Chondrocyte (in vitro differentiated cells): ENCODE results near the gene DNAH2. TPM values are rescaled to one million over a fixed set of nuclear protein-coding genes. Genes with fewer than 3 reads are reported as not detected.
A peak's percentile ranks its signal among the peaks of the same experiment; 100 is the strongest.

Experiments used
- DNase-seq: peaks from one replicate; pipeline ENCODE4 v3.0.0; 2021; ENCODE audit warnings: mixed read lengths, low spot score
- H3K27ac Mint-ChIP-seq: one replicate; pipeline ENCODE4 v1.8.0; 2021; ENCODE audit warnings: mild to moderate bottlenecking, moderate library complexity, mixed read lengths; ENCODE audit not compliant: unreplicated experiment
- H3K27me3 Mint-ChIP-seq: 2 replicates; pipeline ENCODE4 v1.8.0; 2021; ENCODE audit warnings: low read depth, mixed read lengths
- H3K36me3 Mint-ChIP-seq: 2 replicates; pipeline ENCODE4 v1.8.0; 2021; ENCODE audit warnings: low read depth, mixed read lengths
- H3K4me1 Mint-ChIP-seq: 2 replicates; pipeline ENCODE4 v1.8.0; 2021; ENCODE audit warnings: low read depth, mild to moderate bottlenecking, mixed read lengths
- H3K4me3 Mint-ChIP-seq: one replicate; pipeline ENCODE4 v1.8.0; 2021; ENCODE audit warnings: mild to moderate bottlenecking, moderate library complexity, mixed read lengths; ENCODE audit not compliant: unreplicated experiment
- H3K9me3 Mint-ChIP-seq: 2 replicates; pipeline ENCODE4 v1.8.0; 2021; ENCODE audit warnings: low read depth, mixed read lengths
- total RNA-seq: library from RNA; stranded (reverse); gene quantifications from 3 replicates; pipeline ENCODE4 v1.2.1, GENCODE V29; 2021
- TF ChIP-seq, protein P1 (sequence below): fragments of 200-600 bp; sonication (generic); IDR thresholded peaks from 2 replicates; pipeline ENCODE4 v1.5.0; 2021; ENCODE audit warnings: antibody characterized with exemption, mild to moderate bottlenecking, moderate library complexity

The DNAH2 gene
- total RNA-seq, 1 donor from 2014 or later: not detected

DNA sequence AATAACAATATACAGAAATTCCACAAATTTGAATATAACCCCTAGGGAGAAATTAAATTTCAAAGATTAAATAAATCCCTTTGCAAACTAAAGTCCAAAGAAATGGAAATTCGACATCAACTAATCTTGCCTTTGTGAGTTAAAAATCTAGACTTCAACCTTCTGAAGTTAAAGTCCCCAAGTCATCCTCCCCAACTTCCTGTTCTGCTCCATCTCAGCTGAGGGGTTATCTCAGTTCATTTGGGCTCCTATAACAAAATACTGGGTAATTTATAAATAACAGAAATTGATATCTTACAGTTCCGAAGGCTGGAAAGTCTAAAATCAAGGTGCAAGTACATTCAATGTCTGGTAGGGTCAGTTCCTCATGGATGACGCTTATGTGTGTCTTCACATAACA lies 93.7 kb downstream of the DNAH2 start:
- Mint-ChIP-seq H3K27ac (no peak overlapping the region), H3K27me3 (peaks cover 22% of the 10 kb centered on the region), H3K4me1 (no peaks in the 10 kb centered on the region), H3K36me3 (no peaks in the 10 kb centered on the region), H3K4me3 (no peak overlapping the region), H3K9me3 (no peaks in the 10 kb centered on the region)
- TF ChIP-seq, protein P1, sequence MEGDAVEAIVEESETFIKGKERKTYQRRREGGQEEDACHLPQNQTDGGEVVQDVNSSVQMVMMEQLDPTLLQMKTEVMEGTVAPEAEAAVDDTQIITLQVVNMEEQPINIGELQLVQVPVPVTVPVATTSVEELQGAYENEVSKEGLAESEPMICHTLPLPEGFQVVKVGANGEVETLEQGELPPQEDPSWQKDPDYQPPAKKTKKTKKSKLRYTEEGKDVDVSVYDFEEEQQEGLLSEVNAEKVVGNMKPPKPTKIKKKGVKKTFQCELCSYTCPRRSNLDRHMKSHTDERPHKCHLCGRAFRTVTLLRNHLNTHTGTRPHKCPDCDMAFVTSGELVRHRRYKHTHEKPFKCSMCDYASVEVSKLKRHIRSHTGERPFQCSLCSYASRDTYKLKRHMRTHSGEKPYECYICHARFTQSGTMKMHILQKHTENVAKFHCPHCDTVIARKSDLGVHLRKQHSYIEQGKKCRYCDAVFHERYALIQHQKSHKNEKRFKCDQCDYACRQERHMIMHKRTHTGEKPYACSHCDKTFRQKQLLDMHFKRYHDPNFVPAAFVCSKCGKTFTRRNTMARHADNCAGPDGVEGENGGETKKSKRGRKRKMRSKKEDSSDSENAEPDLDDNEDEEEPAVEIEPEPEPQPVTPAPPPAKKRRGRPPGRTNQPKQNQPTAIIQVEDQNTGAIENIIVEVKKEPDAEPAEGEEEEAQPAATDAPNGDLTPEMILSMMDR: no peak
- DNase-seq: no peak

DNA sequence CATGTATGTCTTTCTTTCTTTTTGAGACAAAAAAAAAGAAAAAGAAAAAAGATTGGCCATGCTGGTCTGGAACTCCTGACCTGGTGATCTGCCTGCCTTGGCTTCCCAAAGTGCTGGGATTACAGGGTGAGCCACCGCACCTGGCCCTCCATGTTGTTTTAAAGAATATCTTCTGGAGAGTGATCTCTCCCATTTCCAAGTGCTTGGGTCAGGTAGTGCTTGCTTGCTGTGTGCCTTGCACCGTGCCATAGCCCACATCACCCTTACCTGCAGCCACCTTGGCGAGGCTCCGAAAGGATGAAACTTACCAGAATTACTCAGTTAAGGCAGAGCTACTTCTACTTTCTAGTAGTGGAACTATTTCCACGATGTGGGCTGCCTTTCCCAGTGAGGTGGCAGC lies 97.4 kb downstream of the DNAH2 start:
- TF ChIP-seq, protein P1: no peak
- Mint-ChIP-seq H3K4me3 (no peak overlapping the region), H3K4me1 (no peaks in the 10 kb centered on the region), H3K9me3 (no peaks in the 10 kb centered on the region), H3K36me3 (no peaks in the 10 kb centered on the region), H3K27ac (no peak overlapping the region), H3K27me3 (peaks cover 20% of the 10 kb centered on the region)
- no peak for DNase-seq

DNA sequence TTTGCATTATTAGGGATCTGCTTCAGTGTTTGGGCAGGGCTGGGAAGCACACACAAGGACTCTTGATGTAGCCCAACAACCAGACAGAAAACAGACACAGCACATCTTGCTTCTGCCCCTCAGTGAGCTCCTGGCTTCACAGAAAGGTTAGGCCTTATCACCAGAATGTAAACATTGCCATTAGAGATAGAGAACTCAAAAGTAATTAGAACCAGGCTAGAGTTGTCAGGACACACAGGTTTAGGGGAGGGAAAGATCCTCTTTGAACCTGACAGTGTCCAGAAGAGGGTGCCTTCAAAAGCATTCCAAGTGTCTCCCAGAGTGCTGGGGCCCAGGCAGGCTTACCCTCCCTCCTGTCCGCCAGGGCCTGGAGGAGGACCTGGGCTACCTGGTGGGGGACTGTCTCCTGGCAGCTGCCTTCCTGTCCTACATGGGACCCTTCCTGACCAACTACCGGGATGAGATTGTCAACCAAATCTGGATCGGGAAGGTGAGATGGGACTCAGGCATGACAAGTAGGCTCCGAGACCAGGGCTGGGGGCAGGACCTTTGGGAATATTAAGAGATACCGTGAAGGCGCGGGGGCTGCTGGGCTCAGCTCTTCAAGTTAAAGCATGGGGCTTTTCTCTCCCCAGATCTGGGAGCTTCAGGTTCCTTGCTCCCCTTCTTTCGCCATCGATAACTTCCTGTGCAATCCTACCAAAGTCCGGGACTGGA lies 99.5 kb downstream of the DNAH2 start:
- Mint-ChIP-seq H3K9me3 (no peaks in the 10 kb centered on the region), H3K27me3 (peaks cover 20% of the 10 kb centered on the region), H3K4me1 (no peaks in the 10 kb centered on the region), H3K27ac (no peak overlapping the region), H3K36me3 (no peaks in the 10 kb centered on the region), H3K4me3 (no peak overlapping the region)
- DNase-seq: peak; percentile 22
- TF ChIP-seq, protein P1: no peak

DNA sequence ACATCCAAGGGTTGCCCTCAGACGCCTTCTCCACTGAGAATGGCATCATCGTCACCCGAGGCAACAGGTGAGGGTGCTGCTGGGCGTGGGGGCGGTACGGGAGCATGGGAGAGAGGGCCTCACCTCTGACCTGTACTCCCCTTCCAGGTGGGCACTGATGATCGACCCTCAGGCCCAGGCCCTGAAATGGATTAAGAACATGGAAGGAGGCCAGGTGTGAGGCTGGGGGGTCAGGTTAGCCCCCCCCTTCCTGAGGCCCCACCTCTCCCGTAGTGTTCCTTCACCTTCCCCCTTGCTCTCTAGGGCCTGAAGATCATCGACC lies 100.1 kb downstream of the DNAH2 start:
- Mint-ChIP-seq H3K4me1 (no peaks in the 10 kb centered on the region), H3K27me3 (peaks cover 20% of the 10 kb centered on the region), H3K36me3 (no peaks in the 10 kb centered on the region), H3K9me3 (no peaks in the 10 kb centered on the region), H3K4me3 (no peak overlapping the region), H3K27ac (no peak overlapping the region)
- TF ChIP-seq, protein P1: no peak
- DNase-seq: peak; percentile 69

DNA sequence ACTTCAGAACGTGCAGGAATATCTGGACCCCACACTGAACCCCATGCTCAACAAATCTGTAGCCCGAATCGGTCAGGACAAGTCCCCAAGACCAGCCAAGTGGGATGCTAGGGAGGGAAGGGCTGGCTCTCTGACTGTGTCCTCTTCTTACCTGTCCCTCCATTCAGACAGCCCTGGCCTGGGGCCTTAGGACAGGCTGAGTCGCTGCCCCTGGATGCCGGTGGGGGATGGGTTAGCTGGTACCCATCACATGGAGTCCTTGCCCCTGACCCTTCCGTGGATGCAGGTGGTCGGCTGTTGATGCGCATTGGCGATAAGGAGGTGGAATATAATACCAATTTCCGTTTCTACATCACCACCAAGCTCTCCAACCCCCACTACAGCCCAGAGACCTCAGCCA lies 100.5 kb downstream of the DNAH2 start:
- no peak overlapping the region for H3K4me3 Mint-ChIP-seq
- H3K27ac Mint-ChIP-seq: no peak overlapping the region
- TF ChIP-seq, protein P1: no peak
- no peaks in the 10 kb centered on the region for H3K4me1 Mint-ChIP-seq
- DNase-seq: peak; percentile 59
- H3K36me3 Mint-ChIP-seq: no peaks in the 10 kb centered on the region
- H3K9me3 Mint-ChIP-seq: no peaks in the 10 kb centered on the region
- peaks cover 20% of the 10 kb centered on the region for H3K27me3 Mint-ChIP-seq
